Endothelial cell of umbilical vein (primary cell): ENCODE measurements around the gene TRAPPC11. TPM values are rescaled to one million over a fixed set of nuclear protein-coding genes. Genes with fewer than 3 reads are reported as not detected.

Source experiments
- BruUV-seq: library from RNA; stranded (reverse); fragments of 400-500 nt; replicated peaks from 2 replicates; lab custom pipeline; 2021; lab: Mats Ljungman, UMichigan
- CTCF ChIA-PET: fragments of 300-600, 350-600 bp; sonication (Branson Sonifier 250); formaldehyde crosslinking; loops from one replicate; lab custom pipeline; 2021; ENCODE audit warnings: antibody characterized with exemption, inconsistent platforms; lab: Charles Lee
- POLR2A ChIA-PET: fragments of 300-600, 350-600 bp; sonication (Branson Sonifier 250); formaldehyde crosslinking; loops from one replicate; lab custom pipeline; 2021; ENCODE audit warnings: antibody characterized with exemption, inconsistent platforms; lab: Charles Lee
- DNase-seq: peaks from one replicate; pipeline ENCODE4 v3.0.0-alpha.2; 2011; ENCODE audit warnings: low read depth, low spot score
- FAIRE-seq: peaks from 2 replicates; lab custom pipeline; 2011; peaks lifted over from hg19 to GRCh38; lab: Jason Lieb, UNC
- H2AFZ ChIP-seq: 2 replicates; pipeline ENCODE4 v1.6.0; 2012; ENCODE audit warnings: low read depth, low read length, control low read depth, inconsistent platforms
- H3K27ac ChIP-seq: 2 replicates; pipeline ENCODE4 v1.5.1; 2011; ENCODE audit warnings: low read depth, mild to moderate bottlenecking, control low read depth, low read length, moderate library complexity; ENCODE audit not compliant: insufficient read depth
- H3K27me3 ChIP-seq, 2 experiments: 2 replicates each; pipeline versions ENCODE4 v1.6.0 to v1.6.1; 2011; ENCODE audit warnings: low read length in 2 of 2, mixed read lengths in 1 of 2; ENCODE audit not compliant: control insufficient read depth in 2 of 2, insufficient read depth in 2 of 2
- H3K36me3 ChIP-seq, 2 experiments: 2 replicates in 1 of 2; 3 replicates in 1 of 2; pipeline ENCODE4 v1.5.1; 2011; ENCODE audit warnings: low read length in 2 of 2, mild to moderate bottlenecking in 1 of 2, moderate library complexity in 1 of 2; ENCODE audit not compliant: control insufficient read depth in 2 of 2, insufficient read depth in 2 of 2; ENCODE audit errors: extremely low read depth in 1 of 2
- H3K4me1 ChIP-seq: 3 replicates; pipeline ENCODE4 v1.5.1; 2011; ENCODE audit warnings: mild to moderate bottlenecking, low read length; ENCODE audit not compliant: control insufficient read depth, insufficient read depth; ENCODE audit errors: extremely low read depth
- H3K4me2 ChIP-seq: 2 replicates; pipeline ENCODE4 v1.6.1; 2011; ENCODE audit warnings: low read length, control low read depth, mixed read lengths; ENCODE audit not compliant: insufficient read depth
- H3K4me3 ChIP-seq, 3 experiments: fragments of 200-600 bp in 1 of 3; sonication (generic), shearing (Covaris generic) in 1 of 3; replicated peaks in 1 of 3; 2 replicates each; pipeline ENCODE4 v1.5.1; 2011 to 2016; ENCODE audit warnings: control low read depth in 3 of 3, low read length in 3 of 3, mild to moderate bottlenecking in 2 of 3, inconsistent platforms in 1 of 3, low read depth in 1 of 3, moderate library complexity in 1 of 3; ENCODE audit not compliant: insufficient read depth in 1 of 3
- H3K79me2 ChIP-seq: 2 replicates; pipeline ENCODE4 v1.6.0; 2012; ENCODE audit warnings: low read length, inconsistent platforms; ENCODE audit not compliant: control insufficient read depth, insufficient read depth
- H3K9ac ChIP-seq: replicated peaks from 2 replicates; pipeline ENCODE3; 2011; ENCODE audit warnings: low read length, control low read depth; ENCODE audit not compliant: insufficient read depth; ENCODE audit errors: extremely low read depth
- H3K9me1 ChIP-seq: replicated peaks from 3 replicates; pipeline ENCODE4 v1.6.0; 2011; ENCODE audit warnings: mild to moderate bottlenecking, low read length; ENCODE audit not compliant: control insufficient read depth, insufficient read depth; ENCODE audit errors: extremely low read depth
- H3K9me3 ChIP-seq: replicated peaks from 2 replicates; pipeline ENCODE4 v1.5.1; 2012; ENCODE audit warnings: low read length, inconsistent platforms; ENCODE audit not compliant: control insufficient read depth, insufficient read depth
- H4K20me1 ChIP-seq: replicated peaks from 2 replicates; pipeline ENCODE3; 2011; ENCODE audit warnings: mild to moderate bottlenecking, low read length; ENCODE audit not compliant: control insufficient read depth, insufficient read depth; ENCODE audit errors: extremely low read depth
- EZH2 ChIP-seq: IDR thresholded peaks from 2 replicates; pipeline ENCODE4 v1.6.1; 2012; ENCODE audit warnings: borderline replicate concordance, low read depth, mild to moderate bottlenecking, moderate library complexity, low read length, inconsistent platforms; ENCODE audit not compliant: severe bottlenecking
- FOS ChIP-seq: IDR thresholded peaks from 2 replicates; pipeline ENCODE4 v1.6.1; 2011; ENCODE audit warnings: mild to moderate bottlenecking, low read length, moderate library complexity, borderline replicate concordance; ENCODE audit not compliant: insufficient read depth
- GATA2 ChIP-seq: IDR thresholded peaks from 2 replicates; pipeline ENCODE4 v1.7.0; 2011; ENCODE audit warnings: low read depth, mild to moderate bottlenecking, moderate library complexity, mixed read lengths, low read length; ENCODE audit not compliant: insufficient read length, insufficient read depth
- JUN ChIP-seq: IDR thresholded peaks from 2 replicates; pipeline ENCODE4 v1.6.1; 2011; ENCODE audit warnings: borderline replicate concordance, low read depth; ENCODE audit not compliant: insufficient read length, insufficient read depth
- MYC ChIP-seq: IDR thresholded peaks from one replicate; pipeline ENCODE4 v1.6.1; 2011; ENCODE audit warnings: mild to moderate bottlenecking, low read depth, low read length
- POLR2A ChIP-seq: IDR thresholded peaks from 2 replicates; pipeline ENCODE4 v1.6.1; 2012; ENCODE audit warnings: low read depth, mild to moderate bottlenecking, control low read depth, low read length
- POLR2AphosphoS5 ChIP-seq: IDR thresholded peaks from 2 replicates; pipeline ENCODE4 v1.6.1; 2012; ENCODE audit warnings: low read depth, mild to moderate bottlenecking, control low read depth, low read length, moderate library complexity; ENCODE audit not compliant: insufficient read depth
- dilution Hi-C: fragments of 300-500 bp; cut with MboI; formaldehyde crosslinking; loops from one replicate; pipeline ENCODE4 v1.15.0; 2019; ENCODE audit warnings: low sequenced_read_pairs; ENCODE audit not compliant: extremely low pct_ligation_motif_present
- intact Hi-C: fragments of 100-400 bp; cut with micrococcal nuclease; formaldehyde crosslinking; loops from one replicate; pipeline ENCODE4 v1.10.0; 2022
- polyA plus RNA-seq, 4 experiments: library from polyadenylated mRNA; depleted of rRNA in 3 of 4; stranded (reverse) in 3 of 4; unstranded in 1 of 4; fragments of >200 nt; gene quantifications; 2 replicates each; pipeline versions ENCODE4 v1.2.1 to v1.2.3, GENCODE V29; 2011 to 2012; ENCODE audit warnings: missing spikeins in 1 of 4
- total RNA-seq: library from RNA; stranded (reverse); gene quantifications from 2 replicates; pipeline ENCODE4 v1.2.3, GENCODE V29; 2021
- TF ChIP-seq, protein P1 (sequence below): IDR thresholded peaks from 2 replicates; pipeline ENCODE4 v1.6.1; 2011; ENCODE audit not compliant: insufficient read depth, insufficient read length
- TF ChIP-seq, protein P2 (sequence below), 2 donors: IDR thresholded peaks; 1 replicate in 1 of 2; 2 replicates in 1 of 2; pipeline ENCODE4 v1.5.1; 2011; ENCODE audit warnings: low read length in 2 of 2, mild to moderate bottlenecking in 2 of 2, moderate library complexity in 2 of 2, control low read depth in 1 of 2, inconsistent platforms in 1 of 2, low read depth in 1 of 2; ENCODE audit not compliant: insufficient read depth in 1 of 2; ENCODE audit errors: extremely low read depth in 1 of 2

The TRAPPC11 gene
- total and polyA plus RNA-seq, 2 donors (not counting 3 experiments of a cell fraction or from before 2014, with no cell fraction given): 21.2 to 32.1 TPM

DNA sequence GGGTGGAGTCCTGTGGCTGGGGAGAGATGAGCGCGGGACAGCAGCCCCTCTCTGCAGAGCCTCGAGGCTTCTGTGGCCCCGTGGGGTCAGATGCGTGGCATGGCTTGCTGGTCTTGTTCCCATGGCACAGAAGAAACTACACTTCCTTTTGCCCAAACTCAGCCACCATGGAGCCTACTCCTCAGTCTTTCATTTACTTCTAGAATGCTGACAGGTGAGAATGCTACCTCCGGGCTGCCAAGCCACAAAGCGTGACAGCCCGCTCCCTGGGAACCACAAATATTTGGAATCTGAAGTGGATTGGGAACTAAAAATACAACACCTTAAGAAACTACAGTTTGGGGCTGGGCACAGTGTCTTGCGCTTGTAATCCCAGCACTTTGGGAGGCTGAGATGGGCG lies 98.0 kb downstream of the TRAPPC11 start:
- Histone ChIP-seq H3K9me3 (no peaks in the 10 kb centered on the region), H3K79me2 (no peaks in the 10 kb centered on the region), H3K4me2 (no peak overlapping the region), H3K27ac (no peak overlapping the region), H2AFZ (no peak overlapping the region), H3K4me3 (no peak overlapping the region), H4K20me1 (no peaks in the 10 kb centered on the region), H3K9me1 (no peaks in the 10 kb centered on the region), H3K9ac (no peak overlapping the region), H3K4me1 (no peaks in the 10 kb centered on the region), H3K36me3 (no peaks in the 10 kb centered on the region), H3K27me3 (no peaks in the 10 kb centered on the region)
- dilution Hi-C loops: no loop called here
- TF ChIP-seq, protein P1, sequence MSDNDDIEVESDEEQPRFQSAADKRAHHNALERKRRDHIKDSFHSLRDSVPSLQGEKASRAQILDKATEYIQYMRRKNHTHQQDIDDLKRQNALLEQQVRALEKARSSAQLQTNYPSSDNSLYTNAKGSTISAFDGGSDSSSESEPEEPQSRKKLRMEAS: no peak
- TF ChIP-seq, protein P2, sequence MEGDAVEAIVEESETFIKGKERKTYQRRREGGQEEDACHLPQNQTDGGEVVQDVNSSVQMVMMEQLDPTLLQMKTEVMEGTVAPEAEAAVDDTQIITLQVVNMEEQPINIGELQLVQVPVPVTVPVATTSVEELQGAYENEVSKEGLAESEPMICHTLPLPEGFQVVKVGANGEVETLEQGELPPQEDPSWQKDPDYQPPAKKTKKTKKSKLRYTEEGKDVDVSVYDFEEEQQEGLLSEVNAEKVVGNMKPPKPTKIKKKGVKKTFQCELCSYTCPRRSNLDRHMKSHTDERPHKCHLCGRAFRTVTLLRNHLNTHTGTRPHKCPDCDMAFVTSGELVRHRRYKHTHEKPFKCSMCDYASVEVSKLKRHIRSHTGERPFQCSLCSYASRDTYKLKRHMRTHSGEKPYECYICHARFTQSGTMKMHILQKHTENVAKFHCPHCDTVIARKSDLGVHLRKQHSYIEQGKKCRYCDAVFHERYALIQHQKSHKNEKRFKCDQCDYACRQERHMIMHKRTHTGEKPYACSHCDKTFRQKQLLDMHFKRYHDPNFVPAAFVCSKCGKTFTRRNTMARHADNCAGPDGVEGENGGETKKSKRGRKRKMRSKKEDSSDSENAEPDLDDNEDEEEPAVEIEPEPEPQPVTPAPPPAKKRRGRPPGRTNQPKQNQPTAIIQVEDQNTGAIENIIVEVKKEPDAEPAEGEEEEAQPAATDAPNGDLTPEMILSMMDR (IDR thresholded peaks at IDR 0.05; ENCODE audit: extremely low read depth in 1 of 2, insufficient read depth in 1 of 2, low read depth in 1 of 2, low read length in 2 of 2): no peak
- no peak for TF ChIP-seq POLR2AphosphoS5
- no peak for TF ChIP-seq POLR2A
- TF ChIP-seq JUN: no peak
- TF ChIP-seq GATA2: no peak
- TF ChIP-seq EZH2: no peak
- no peak for TF ChIP-seq MYC
- TF ChIP-seq FOS: no peak
- ChIA-PET POLR2A (no interaction called here), CTCF (no interaction called here)
- DNase-seq (no peak), FAIRE-seq (no peak)
- no TSS peak for BruUV-seq
- intact Hi-C loops: no loop called here
